GM12874 (cell line): ENCODE data around the gene MPLKIP.

Experiments used
- TF ChIP-seq, protein P1 (sequence below): IDR thresholded peaks from 2 replicates; pipeline ENCODE4 v1.5.1; 2011; ENCODE audit warnings: low read depth, mild to moderate bottlenecking, control low read depth, low read length, moderate library complexity; ENCODE audit not compliant: insufficient read depth

Gene MPLKIP

GRCh38 chr7:40156988-40157387, 22.6 kb upstream of the MPLKIP start:
- TF ChIP-seq, protein P1, sequence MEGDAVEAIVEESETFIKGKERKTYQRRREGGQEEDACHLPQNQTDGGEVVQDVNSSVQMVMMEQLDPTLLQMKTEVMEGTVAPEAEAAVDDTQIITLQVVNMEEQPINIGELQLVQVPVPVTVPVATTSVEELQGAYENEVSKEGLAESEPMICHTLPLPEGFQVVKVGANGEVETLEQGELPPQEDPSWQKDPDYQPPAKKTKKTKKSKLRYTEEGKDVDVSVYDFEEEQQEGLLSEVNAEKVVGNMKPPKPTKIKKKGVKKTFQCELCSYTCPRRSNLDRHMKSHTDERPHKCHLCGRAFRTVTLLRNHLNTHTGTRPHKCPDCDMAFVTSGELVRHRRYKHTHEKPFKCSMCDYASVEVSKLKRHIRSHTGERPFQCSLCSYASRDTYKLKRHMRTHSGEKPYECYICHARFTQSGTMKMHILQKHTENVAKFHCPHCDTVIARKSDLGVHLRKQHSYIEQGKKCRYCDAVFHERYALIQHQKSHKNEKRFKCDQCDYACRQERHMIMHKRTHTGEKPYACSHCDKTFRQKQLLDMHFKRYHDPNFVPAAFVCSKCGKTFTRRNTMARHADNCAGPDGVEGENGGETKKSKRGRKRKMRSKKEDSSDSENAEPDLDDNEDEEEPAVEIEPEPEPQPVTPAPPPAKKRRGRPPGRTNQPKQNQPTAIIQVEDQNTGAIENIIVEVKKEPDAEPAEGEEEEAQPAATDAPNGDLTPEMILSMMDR, result no peak

DNA sequence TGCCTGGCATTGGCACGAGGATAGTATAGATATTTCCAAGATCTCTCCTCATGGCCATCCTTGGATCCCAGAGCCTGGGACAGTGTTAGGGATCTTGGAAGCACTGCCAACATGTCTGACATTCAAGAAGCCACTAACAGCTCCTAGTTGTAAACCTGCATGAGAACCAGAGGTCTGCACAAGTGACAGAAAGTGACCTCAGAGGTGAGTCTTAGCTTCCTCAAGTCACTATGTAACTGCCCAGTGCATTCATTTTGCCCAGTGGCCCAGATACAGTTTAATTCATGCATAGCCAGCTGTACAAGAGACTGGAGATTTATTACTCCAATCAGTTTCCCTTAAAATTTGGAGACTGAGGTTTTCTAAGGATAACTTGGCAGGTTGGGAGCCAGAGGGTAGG, 17.1 kb upstream of the MPLKIP start:
- TF ChIP-seq, protein P1, result no peak

DNA sequence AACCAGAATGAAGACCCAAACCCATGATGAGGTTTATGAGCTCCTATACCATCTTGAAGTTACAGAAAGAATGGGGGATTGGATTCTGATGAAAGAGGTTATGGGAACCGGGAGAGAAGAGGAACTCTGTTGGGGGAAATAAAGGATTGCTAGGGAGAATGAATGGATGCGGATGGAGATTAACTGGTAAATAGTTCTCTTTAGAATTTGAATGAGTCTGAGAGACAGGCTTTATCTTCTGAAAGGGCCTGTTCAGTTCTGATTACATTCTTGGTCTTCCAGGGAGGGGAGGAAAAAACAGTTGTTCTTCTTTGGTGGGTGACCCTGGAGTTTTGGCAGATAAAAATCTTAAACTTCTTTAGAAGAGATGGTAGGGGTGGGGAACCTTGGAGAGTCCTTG, 14.2 kb upstream of the MPLKIP start:
- TF ChIP-seq, protein P1, result no peak

GRCh38 chr7:40147371-40148246, 13.2 kb upstream of the MPLKIP start:
- TF ChIP-seq, protein P1, result no peak

GRCh38 chr7:40138973-40139372, 4.6 kb upstream of the MPLKIP start:
- TF ChIP-seq, protein P1, result no peak

DNA sequence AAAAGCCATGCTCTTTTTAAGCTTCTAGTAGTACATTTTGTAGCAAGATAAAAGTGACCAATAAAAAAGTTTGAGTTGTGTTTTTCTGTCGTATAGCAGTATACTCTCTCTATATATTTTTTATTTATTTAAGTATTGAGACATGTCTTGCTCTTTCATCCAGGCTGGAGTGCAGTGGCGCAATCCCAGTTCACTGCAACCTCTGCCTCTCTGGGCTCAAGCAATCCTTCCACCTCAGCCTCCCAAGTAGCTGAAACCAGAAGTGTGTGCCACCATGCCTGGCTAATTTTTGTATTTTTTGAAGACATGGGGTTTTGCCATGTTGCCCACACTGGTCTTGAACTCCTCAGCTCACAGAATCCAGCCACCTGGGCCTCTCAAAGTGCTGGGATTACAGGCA, 3.1 kb upstream of the MPLKIP start:
- TF ChIP-seq, protein P1, result no peak

- TF ChIP-seq, protein P1, result no peak
Observed at GRCh38 chr7:40135317-40135610, 842 bp upstream of the MPLKIP start.
